HL-60/S4 treated with phorbol 12-myristate 13-acetate at 8.2 ng/mL for 4 days and 3 days (cell line): Measurements from ENCODE around the gene MBIP.
"Not testable (repeated sequence)": the region's sequence is repeated elsewhere in the genome, so short reads cannot be mapped to it uniquely, and the experiment has no call there.

ENCODE experiments used
- in situ Hi-C: fragments of 300-500 bp; cut with MboI; formaldehyde crosslinking; loops from 2 replicates; pipeline ENCODE4 v1.15.0; 2022; ENCODE audit warnings: low sequenced_read_pairs

The MBIP gene

GRCh38 chr14:36320200-36320896, at the start of gene MBIP:
Gene MBIP (minus strand): TSS chr14:36320637. CDS start chr14:36320588, 49 bp downstream.
- in situ Hi-C loops: no loop called here

DNA sequence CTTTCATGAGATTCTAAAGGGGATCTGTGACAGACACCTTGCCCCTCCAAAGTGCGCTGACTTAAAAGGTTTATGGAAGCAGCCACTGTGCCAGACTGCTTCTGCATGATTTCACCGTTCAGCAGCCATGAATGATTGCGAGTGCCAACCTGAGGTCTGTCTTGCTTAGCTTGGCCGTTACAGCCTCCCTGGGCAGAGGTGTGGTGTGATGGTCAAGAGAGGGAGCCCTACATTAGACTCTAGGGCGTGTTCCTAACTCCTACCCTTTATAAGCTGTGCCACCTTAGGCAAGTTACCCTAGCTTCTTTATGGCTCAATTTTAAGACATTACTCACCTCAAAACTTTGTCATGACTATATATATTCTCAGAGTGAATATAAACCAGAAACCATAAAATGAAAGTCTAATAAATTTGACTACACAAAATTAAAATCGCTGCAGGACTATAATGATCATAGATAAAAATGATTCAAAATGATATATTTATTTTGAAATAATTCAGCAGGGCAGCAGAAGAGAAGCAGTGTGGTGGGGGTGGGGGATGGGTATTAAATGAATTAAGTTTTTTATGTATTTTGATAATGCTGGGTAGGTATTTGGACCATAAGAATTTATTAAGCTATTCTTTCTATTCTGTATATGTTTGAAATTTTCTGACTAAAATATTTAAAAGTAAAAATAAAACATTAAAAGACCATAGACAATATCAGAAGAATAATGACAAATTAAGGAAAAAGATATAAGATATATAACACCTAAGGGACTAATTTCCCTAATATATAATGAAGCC, 47.7 kb upstream of the MBIP start:
- in situ Hi-C loops: no loop called here

GRCh38 chr14:36365766-36366165, 45.3 kb upstream of the MBIP start:
- in situ Hi-C loops: no loop called here

DNA sequence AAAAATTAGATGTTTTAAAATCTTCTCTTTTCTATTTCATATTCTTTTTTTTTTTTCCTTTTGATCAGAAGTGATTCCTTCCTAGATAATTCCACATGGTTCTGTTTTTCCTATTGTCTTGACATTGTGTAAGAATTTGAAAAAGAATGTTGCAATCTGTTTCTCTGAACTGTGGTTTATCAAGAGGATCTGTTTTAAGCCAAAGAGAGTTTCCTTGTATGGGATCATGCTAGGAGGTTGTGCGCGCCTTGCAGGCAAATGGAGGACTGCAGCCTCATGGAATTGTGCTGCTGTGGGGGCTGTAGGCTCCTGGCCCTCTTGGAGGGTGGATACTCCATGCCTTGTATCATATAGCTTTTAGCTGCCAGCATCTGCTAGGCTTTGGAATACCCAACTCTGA, 43.3 kb upstream of the MBIP start:
- in situ Hi-C loops: no loop called here

GRCh38 chr14:36362648-36363047, 42.2 kb upstream of the MBIP start:
- in situ Hi-C loops: no loop called here

- in situ Hi-C loops: no loop called here
These were observed 40.9 kb upstream of the MBIP start for GRCh38 chr14:36361210-36361853.

DNA sequence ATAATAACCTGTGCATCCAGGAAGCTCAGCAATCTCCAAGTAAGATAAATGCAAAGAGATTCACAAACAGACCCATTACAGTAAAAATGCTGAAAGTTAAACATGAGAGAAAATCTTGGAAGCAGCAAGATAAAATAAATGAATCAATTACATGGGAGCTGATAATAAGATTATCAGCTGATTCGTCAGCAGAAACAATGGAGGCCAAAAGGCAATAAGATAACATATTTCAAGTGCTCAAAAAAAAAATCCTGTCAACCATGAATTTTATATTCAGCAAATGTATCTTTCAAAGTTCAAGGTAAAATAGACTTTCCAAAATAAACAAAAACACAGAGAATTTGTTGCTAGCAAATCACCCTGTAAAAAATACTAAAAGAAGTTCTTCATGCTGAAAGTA, 36.4 kb upstream of the MBIP start:
- in situ Hi-C loops: no loop called here

DNA sequence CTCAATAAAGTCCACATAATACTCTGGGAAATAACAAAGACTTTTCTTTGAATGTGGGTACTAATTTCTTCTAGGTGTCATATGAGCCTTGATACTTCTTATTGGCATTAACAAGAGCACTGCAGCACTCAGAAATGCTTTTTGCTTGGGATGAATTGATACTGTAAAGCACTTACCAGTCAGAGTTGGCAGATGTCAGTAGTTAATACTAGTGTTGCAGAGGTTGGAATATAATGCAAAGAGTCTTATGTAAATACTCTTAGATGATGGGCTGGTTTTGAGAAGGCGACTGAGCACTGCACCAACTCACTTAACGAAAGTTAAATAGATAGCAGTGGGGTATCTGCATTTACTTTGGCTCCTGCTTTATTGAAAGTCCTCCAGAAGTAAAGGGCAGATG, 25.6 kb upstream of the MBIP start:
- in situ Hi-C loops: no loop called here

DNA sequence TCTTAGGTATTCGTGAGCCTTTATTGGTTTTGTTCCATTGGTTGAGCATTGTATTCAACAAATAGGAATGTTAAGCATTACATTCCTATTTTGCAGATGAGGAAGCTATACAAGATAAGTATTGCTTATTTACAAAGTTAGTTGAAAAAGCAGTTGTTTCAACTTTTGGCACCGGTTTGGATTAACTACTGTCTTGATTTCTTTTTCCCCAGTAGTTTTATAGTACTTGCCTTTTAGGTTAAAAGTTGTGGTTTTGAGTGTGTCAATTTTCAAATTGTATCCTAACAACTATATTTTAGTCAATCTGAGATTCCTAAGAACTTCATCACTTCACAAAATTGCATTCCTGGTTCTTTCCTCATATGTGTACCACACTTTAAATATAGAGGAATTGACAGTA, 23.8 kb upstream of the MBIP start:
- in situ Hi-C loops: no loop called here

- in situ Hi-C loops: not testable (repeated sequence)
These were observed 21.4 kb upstream of the MBIP start for GRCh38 chr14:36341811-36342210.

GRCh38 chr14:36340276-36340890, 19.9 kb upstream of the MBIP start:
- in situ Hi-C loops: no loop called here

DNA sequence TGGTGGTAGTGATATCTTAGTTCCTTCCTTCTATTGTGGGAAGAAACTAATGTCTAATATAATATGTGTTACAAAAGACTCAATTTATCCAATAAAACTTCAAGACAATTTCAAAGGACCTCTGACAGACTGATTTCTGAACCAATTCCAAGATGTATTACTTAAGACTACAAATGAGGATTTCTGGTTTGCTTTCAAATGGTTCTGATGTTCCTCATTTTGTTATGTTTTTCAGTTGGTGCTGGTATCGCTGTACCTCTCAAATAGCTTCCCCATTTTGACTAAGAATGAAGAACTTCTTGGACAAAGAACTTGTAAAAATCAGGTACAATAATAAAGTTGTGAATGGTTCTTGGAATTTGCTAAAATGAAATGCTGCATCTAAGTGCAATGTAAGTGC, 19.4 kb upstream of the MBIP start:
- in situ Hi-C loops: no loop called here

GRCh38 chr14:36333119-36333518, 12.7 kb upstream of the MBIP start:
- in situ Hi-C loops: no loop called here

DNA sequence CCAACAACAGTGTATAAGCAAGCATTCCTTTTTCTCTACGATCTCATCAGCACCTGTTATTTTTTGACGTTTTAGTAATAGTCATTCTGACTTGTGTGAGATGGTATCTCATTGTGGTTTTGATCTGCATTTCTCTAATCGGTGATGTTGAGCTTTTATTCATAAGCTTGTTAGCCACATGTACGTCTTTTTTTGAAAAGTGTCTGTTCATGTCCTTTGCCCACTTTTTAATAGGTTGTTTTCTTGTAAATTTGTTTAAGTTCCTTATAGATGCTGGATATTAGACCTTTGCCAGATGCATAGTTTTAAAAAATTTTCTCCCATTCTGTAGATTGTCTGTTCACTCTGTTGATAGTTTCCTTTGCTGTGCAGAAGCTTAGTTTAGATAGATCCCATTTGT, 7.1 kb upstream of the MBIP start:
- in situ Hi-C loops: not testable (repeated sequence)

DNA sequence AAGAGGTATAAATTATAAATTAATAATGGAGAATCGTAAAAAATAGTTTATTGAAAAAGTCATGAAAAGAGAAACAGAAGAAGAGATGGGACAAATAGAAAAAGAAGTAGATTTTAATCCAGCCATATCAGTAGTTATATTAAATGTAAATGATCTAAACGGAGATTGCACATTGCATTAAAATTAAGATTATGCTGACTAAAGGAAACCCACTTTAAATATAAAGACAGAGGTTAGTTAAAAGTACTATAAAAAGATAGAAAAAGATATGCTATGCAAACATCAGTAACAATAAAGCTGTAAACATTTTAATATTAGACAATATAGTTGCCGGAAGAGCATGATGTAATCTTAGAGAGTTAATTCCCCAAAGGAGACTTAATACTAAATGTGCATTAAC, 5.4 kb upstream of the MBIP start:
- in situ Hi-C loops: no loop called here

- in situ Hi-C loops: no loop called here
These were observed 4.5 kb upstream of the MBIP start for GRCh38 chr14:36324897-36325296.

GRCh38 chr14:36320897-36321381, 502 bp upstream of the MBIP start:
- in situ Hi-C loops: no loop called here

GRCh38 chr14:36319899-36320199, 588 bp downstream of the MBIP start:
- in situ Hi-C loops: no loop called here

GRCh38 chr14:36317650-36318049, 2.8 kb downstream of the MBIP start:
- in situ Hi-C loops: no loop called here

DNA sequence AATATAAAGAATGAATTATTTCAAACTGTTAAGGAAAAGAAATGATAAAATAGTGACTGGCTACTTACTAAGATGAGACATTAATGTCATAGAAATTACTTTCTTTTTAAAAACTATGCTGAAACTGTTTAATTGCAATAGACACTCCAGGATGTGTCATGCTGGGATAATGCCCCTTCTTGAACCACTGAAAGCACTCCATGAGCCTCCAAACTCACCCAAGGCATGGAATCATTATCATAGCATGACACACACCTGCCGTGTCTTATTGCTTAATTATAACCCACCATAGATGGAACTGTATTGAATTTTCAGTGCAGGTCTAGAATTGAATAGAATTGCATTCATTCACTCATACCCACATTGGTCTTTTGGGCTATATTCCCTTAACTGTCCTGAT, 4.3 kb downstream of the MBIP start:
- in situ Hi-C loops: no loop called here

GRCh38 chr14:36315159-36315853, 5.1 kb downstream of the MBIP start:
- in situ Hi-C loops: no loop called here
